HG03159 (cell line): ENCODE results near the gene WFDC2.

Experiments
- ATAC-seq: cut with Tn5 transposase; IDR thresholded peaks from one replicate; pipeline ENCODE4 v1.9.1; 2021; ENCODE audit warnings: mild to moderate bottlenecking, moderate library complexity; ENCODE audit not compliant: unreplicated experiment

Gene WFDC2

DNA sequence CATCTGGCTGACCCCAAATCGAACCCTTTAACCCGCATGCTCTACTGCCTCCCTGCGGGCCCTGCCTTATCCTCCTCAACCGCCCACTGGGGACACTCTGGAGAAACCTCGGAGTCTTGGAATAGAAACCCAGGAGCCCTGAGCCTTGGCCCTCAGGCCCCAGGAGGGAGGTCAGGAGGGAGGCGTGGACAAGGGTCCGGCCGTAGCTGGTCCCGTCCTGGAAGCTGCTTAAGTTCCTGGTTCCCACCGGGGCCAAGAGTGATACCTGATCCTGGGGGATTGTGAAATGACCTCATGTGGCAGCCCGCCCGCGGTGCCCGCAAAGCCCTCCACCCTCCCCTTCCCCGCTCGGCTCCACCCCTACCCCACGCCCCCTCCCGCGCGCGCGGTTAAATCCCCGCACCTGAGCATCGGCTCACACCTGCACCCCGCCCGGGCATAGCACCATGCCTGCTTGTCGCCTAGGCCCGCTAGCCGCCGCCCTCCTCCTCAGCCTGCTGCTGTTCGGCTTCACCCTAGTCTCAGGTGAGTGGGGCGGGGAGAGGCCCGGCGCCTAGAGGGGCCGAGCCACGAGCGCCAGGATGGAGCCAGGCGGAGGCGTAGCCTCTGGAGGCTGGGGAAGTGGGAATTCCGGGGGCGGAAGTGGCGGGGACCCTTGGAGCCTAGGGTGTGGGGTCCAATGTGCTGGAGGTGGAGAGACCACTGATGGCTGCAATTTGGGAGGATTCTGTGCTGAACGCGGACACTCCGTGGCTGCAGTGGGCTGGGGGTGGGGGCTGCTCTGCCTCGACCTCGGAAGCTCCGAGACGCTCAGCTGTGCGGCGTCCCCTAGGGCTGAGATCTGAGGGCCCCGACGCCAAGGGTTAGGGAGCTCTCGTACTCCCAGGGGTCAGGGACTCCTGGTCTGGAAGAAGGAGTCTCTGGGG lies at the start of gene WFDC2:
Gene WFDC2 (plus strand): TSS at position 418 of the 926 bp plus-strand sequence. CDS start 29 bp downstream, at position 447.
- ATAC-seq: no peak

- ATAC-seq: no peak
Observed at GRCh38 chr20:45420125-45420524, 49.4 kb upstream of the WFDC2 start.

GRCh38 chr20:45423700-45424099 lies 45.9 kb upstream of the WFDC2 start:
- no peak for ATAC-seq

- ATAC-seq: no peak
Observed at GRCh38 chr20:45425561-45425960, 44.0 kb upstream of the WFDC2 start.

GRCh38 chr20:45426320-45427016 lies 43.1 kb upstream of the WFDC2 start:
- no peak for ATAC-seq

DNA sequence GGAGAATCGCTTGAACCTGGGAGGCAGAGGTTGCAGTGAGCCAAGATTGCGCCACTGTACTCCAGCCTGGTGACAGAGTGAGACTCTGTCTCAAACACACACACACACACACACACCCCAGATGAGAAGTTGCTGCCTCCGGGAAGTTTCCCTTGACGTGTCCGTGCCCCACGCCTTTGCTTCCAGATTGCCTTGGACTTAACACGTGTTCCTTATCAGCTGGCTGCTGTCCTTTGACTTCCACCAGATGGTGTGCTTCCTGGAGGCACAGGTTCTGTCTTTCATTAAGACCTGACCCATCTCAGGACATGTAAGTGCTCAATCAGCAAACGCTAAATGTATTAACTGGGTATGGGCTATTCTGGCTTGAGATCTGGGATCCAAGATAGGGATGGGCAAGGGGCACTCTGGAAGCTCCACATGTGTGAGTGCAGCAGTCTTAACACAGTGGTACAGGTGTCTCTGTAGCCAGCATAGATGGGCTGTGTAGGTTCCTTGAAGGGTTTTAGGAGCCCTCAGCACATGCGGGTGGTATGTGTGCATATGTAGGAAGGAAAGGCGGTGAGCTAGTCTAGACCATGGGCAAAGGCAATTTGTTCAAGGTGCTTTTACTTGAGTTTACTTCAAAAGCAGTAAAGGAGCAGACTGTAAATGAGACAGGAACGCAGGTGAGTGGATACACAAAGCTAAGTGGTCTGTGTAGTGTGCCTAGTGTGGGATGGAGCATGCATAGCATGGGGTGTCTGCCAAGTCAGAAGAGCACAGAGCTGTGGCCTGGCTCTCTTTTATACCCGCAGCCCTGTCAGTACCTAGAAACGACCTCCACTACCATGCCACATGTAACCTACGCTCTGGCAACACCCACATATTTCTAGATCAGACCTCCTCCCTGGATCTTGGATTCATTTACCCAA lies 42.1 kb upstream of the WFDC2 start:
- no peak for ATAC-seq

DNA sequence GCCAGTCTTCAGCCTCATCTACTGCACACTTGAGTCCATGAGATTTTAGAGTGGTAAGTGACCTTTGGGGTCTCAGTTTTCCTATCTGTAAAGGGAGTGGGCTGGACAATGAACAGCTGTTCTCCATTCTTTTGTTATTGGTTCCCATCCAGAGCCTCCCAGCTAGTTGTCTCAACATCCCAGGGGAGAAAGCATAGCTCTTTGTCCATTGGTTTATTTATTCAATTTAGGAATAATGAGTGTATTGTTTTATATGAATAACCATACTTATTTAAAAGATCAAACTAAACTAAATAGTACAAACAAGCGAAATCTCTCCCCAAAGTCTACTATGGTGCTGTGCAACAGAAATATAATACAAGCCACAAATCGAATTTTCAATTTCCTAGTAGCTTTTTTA lies 39.9 kb upstream of the WFDC2 start:
- no peak for ATAC-seq

DNA sequence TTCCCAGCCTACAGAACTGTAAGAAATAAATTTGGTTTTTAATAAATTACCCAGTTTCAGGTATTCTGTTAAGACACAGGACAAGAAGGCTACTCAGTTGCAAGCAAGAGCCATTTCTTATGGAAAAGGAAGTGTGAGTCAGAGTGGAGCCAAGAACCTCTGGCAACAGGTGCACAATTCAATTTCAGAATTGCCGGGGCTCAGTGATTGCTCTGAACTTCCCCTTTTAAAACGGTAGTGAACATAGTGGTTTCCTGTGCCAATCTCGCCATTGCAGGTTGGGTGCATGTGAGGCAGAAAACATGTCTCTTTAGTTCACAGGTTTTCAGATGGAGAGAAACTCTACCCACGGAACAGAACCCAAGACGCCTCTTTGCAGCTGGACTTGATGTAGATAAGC lies 37.3 kb upstream of the WFDC2 start:
- peak; percentile 60 for ATAC-seq

DNA sequence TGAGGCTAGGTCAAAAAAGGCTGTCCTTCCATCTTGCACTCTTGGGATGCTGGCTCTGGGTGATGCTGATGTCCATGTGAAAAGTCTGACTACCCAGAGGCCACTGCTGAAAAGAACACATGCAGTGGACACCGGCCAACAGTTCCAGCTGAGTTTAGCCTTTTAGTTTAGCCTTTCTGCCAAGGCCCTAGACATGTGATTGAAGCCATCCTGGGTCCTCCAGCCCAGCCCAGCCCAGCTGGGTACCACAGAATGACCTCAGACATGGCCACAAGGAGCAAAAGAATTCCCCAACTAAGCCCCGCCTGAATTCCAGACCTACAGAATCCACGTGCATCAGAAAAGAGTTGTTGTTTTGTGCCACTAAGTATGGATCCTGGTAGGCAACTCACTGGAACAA lies 36.2 kb upstream of the WFDC2 start:
- ATAC-seq: no peak

DNA sequence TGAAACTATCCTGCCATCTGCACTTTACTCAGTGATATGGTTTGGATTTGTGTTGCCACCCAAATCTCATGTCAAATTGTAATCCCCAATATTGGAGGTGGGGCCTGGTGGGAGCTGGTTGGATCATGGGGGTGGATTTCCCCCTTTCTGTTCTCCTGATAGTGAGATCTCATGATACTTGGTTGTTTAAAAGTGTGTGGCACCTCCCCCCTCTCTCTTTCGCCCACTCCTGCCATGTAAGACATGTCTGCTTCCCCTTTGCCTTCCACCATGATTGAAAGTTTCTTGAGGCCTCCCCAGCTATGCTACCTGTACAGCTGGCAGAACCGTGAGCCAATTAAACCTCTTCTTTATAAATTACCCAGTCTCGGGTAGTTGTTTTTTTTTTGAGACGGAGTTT lies 35.6 kb upstream of the WFDC2 start:
- no peak for ATAC-seq

GRCh38 chr20:45436732-45437485 lies 32.6 kb upstream of the WFDC2 start:
- peak; percentile 79 for ATAC-seq

- no peak for ATAC-seq
Observed at GRCh38 chr20:45440424-45440823, 29.1 kb upstream of the WFDC2 start.

- no peak for ATAC-seq
Observed at GRCh38 chr20:45440891-45441685, 28.5 kb upstream of the WFDC2 start.

GRCh38 chr20:45441746-45442145 lies 27.8 kb upstream of the WFDC2 start:
- ATAC-seq: no peak

GRCh38 chr20:45444050-45444449 lies 25.5 kb upstream of the WFDC2 start:
- no peak for ATAC-seq

DNA sequence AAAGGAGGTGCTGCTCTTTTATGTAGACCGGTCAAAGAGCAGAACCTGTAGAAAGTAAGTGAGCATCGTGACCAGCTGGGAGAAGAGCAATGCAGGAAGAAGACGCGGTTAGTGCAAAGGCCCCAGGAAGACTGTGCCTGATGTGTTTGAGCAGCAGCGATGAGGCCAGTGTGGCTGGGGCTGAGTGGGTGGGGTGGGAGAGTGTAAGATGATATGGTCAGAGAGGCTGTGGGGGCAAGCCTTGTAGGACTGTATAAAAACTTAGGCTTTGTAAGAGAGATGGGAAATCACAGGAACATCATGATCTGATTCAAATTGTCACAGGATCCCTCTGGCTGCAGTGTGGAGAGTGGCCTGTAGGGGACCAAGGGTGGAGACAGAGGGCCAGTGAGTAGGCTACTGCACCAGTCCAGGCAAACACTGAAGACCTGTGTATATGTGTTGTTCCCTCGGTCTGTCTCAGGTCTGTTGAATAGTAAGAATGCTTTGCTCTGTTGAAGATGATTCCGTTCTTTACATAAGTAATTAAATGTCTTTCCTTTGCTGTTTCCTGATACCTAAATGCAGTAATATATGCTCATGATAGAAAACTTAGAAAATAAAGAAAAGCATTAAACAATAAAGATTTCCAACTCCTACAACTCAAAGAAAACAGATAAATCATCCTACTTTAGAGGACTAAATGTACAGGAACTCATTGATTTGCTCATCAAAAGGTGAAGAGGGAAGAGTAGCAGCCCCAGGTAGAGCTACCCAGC lies 23.6 kb upstream of the WFDC2 start:
- peak; percentile 56 for ATAC-seq

DNA sequence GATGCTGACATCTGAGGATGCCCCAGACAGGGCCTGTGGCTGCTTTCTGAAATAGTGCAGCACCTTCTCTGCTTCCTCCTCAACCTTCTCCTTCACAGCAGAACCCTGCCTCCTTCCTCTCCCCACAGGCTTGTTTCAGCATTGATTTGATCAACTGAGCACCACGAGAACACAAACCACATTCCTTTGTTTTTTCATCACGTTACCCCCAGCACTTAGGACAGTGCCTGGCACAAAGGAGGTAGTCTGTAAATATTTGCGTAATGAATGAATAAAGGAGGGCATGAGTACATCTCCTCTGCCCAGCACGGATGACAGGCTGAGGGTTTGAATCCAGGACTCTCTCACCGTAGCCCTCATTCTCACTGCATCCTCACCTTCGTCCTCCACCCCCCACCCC lies 21.3 kb upstream of the WFDC2 start:
- no peak for ATAC-seq

DNA sequence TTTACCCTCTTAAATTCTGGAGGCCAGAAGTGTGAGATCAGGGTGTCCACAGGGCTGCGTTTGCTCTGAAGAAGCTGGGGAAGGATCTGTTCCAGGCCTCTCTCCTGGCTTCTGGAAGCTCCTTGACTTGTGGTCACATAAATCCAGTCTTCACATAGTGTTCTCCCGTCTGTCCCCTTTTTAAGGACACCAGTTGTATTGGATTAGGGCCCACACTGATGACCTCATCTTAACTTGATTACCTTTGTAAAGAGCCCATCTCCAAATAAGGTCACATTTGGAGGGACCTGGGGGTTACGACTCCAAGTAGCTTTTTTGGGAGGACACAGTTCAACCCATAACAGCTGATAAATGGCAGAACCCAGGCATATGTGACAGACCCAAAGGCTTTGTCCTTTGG lies 20.0 kb upstream of the WFDC2 start:
- no peak for ATAC-seq
